Duodenal mucosa (tissue), 2 donors: ENCODE measurements around the gene PCOLCE2.
"Not testable (repeated sequence)": the region's sequence is repeated elsewhere in the genome, so short reads cannot be mapped to it uniquely, and the experiment has no call there.

ENCODE experiments used
- H3K27ac ChIP-seq: one replicate; pipeline ENCODE4 v1.7.0; 2013; ENCODE audit warnings: low read depth, low read length
- H3K27me3 ChIP-seq, 2 donors: one replicate each; pipeline ENCODE4 v1.7.0; 2013; ENCODE audit warnings: low read length in 2 of 2, control low read depth in 1 of 2; ENCODE audit not compliant: insufficient read depth in 2 of 2, control insufficient read depth in 1 of 2
- H3K36me3 ChIP-seq, 2 donors: one replicate each; pipeline ENCODE4 v1.7.0; 2013; ENCODE audit warnings: low read length in 2 of 2, control low read depth in 1 of 2; ENCODE audit not compliant: insufficient read depth in 2 of 2, control insufficient read depth in 1 of 2
- H3K4me1 ChIP-seq, 2 donors: one replicate each; pipeline ENCODE4 v1.7.0; 2013; ENCODE audit warnings: low read length in 2 of 2, control low read depth in 1 of 2; ENCODE audit not compliant: insufficient read depth in 2 of 2, control insufficient read depth in 1 of 2
- H3K4me3 ChIP-seq, 2 donors: one replicate each; pipeline ENCODE4 v1.7.0; 2013; ENCODE audit warnings: low read length in 2 of 2, low read depth in 1 of 2
- H3K9ac ChIP-seq, 2 donors: one replicate each; pipeline ENCODE4 v1.7.0; 2013; ENCODE audit warnings: low read length in 2 of 2, low read depth in 1 of 2
- H3K9me3 ChIP-seq, 2 donors: one replicate each; pipeline ENCODE4 v1.7.0; 2013; ENCODE audit warnings: low read length in 2 of 2, control low read depth in 1 of 2; ENCODE audit not compliant: control insufficient read depth in 1 of 2

PCOLCE2 gene

DNA sequence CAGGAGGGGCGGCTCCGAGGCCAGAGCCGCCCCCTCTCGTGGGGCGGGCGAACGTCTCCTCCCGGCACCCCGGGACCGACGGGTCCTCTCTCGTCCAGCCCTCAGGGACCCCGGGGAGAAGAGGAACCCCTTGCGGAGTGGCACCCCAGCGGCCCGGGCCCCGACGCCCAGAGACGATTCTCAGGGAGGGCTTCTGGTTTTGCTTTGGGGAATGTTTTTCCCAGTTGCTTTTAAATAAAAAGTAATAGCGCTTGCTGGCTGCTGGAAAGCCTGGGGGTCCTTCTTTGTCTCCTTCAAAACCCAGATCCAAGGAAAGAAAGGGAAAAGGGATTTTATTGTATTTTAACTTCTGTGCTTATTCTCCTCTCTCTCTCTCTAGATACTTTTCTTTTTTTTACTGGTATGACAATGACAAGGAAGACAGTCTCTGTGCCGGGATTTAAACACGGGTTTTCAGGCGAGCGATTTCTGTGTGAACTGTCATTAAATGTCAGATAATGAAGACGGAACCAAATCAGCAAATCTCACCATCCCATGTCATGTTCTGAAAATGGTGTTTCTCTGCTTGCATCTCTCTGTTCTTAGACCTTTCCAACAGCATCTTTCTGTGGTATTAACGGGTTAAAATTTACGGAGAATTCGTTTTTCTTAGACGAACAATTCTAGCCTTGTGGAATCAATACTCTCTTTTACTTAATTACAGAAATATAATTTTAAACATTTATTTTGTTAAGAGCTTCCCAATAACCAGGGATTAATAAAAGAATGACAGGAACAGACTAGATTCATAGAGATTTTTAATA lies 530 bp upstream of the PCOLCE2 start:
- no peaks in the 10 kb centered on the region for H3K36me3 ChIP-seq
- peaks cover 34 to 36% of the 10 kb centered on the region in 2 donors for H3K27me3 ChIP-seq
- no peak overlapping the region for H3K9ac ChIP-seq
- H3K27ac ChIP-seq: no peak overlapping the region
- peak overlapping the region; percentile 60 to 61 for H3K4me3 ChIP-seq
- H3K9me3 ChIP-seq: no peaks in the 10 kb centered on the region
- H3K4me1 ChIP-seq: peaks cover 0 to 8% of the 10 kb centered on the region in 2 donors

DNA sequence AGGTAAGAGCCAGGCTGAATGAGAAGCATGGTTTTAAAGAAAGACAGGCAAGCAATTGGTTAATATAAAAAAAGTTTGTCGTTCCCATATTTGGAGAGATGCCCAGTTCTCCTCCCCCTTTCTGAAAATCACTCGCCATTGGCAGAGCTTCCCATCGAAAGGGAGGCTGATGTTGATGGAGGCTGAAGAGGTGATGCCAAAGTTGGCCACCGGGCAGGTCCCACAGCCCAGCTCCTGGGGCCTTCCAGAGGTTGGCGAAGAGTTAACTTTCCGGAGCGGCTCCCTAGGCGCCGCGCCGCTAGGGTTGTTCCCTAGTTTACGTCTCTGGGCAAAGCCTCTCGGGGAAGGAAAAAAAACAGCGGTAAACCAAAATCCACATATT lies 793 bp downstream of the PCOLCE2 start:
- no peak overlapping the region for H3K27ac ChIP-seq
- no peak overlapping the region for H3K9ac ChIP-seq

GRCh38 chr3:142886940-142887339 lies 1.9 kb downstream of the PCOLCE2 start:
- Histone ChIP-seq H3K9me3 (no peaks in the 10 kb centered on the region), H3K36me3 (no peaks in the 10 kb centered on the region), H3K4me3 (no peak overlapping the region), H3K27me3 (peaks cover 33 to 34% of the 10 kb centered on the region in 2 donors), H3K27ac (no peak overlapping the region), H3K4me1 (peaks cover 0 to 8% of the 10 kb centered on the region in 2 donors), H3K9ac (no peak overlapping the region)

More for the DNA sequence above, 793 bp downstream of the PCOLCE2 start:
- H3K27me3 ChIP-seq: peaks cover 34% of the 10 kb centered on the region in 2 donors
- no peaks in the 10 kb centered on the region for H3K9me3 ChIP-seq
- H3K4me3 ChIP-seq: peak overlapping the region; percentile 60 to 61
- no peaks in the 10 kb centered on the region for H3K36me3 ChIP-seq
- peaks cover 0 to 8% of the 10 kb centered on the region in 2 donors for H3K4me1 ChIP-seq

- Histone ChIP-seq H3K9me3 (no peaks in the 10 kb centered on the region), H3K9ac (no peak overlapping the region), H3K27ac (no peak overlapping the region), H3K27me3 (peaks cover 29 to 34% of the 10 kb centered on the region in 2 donors), H3K4me1 (peaks cover 0 to 8% of the 10 kb centered on the region in 2 donors), H3K4me3 (no peak overlapping the region), H3K36me3 (no peaks in the 10 kb centered on the region)
These were observed 2.9 kb downstream of the PCOLCE2 start for GRCh38 chr3:142886021-142886420.

DNA sequence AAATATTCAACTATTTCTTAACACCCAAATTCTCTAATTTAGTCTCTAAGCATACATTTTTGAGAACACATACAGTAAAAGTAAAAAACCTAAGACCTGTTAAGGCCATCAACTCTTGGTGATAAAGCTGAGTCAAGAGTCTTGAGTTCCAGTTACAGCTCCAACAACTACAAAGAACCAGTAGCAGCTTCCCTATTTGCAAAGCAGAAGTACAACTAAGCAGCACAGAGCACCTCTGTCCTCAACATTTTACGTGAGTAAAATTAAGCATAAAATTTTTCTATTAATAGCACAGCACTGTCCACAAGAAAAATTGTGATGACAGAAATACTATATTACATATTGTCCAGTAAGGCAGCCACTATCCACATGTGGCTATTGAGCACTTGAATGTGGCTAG lies 4.4 kb downstream of the PCOLCE2 start:
- H3K27ac ChIP-seq: no peak overlapping the region
- no peaks in the 10 kb centered on the region for H3K36me3 ChIP-seq
- H3K27me3 ChIP-seq: peaks cover 19 to 25% of the 10 kb centered on the region in 2 donors
- H3K4me1 ChIP-seq: peaks cover 0 to 8% of the 10 kb centered on the region in 2 donors
- H3K4me3 ChIP-seq: no peak overlapping the region
- H3K9ac ChIP-seq: no peak overlapping the region
- no peaks in the 10 kb centered on the region for H3K9me3 ChIP-seq

- H3K9ac ChIP-seq, H3K4me3 ChIP-seq, H3K36me3 ChIP-seq, H3K27ac ChIP-seq, H3K9me3 ChIP-seq, H3K4me1 ChIP-seq: not testable (repeated sequence)
- peaks cover 9 to 17% of the 10 kb centered on the region in 2 donors for H3K27me3 ChIP-seq
These were observed 5.3 kb downstream of the PCOLCE2 start for GRCh38 chr3:142883534-142883933.

DNA sequence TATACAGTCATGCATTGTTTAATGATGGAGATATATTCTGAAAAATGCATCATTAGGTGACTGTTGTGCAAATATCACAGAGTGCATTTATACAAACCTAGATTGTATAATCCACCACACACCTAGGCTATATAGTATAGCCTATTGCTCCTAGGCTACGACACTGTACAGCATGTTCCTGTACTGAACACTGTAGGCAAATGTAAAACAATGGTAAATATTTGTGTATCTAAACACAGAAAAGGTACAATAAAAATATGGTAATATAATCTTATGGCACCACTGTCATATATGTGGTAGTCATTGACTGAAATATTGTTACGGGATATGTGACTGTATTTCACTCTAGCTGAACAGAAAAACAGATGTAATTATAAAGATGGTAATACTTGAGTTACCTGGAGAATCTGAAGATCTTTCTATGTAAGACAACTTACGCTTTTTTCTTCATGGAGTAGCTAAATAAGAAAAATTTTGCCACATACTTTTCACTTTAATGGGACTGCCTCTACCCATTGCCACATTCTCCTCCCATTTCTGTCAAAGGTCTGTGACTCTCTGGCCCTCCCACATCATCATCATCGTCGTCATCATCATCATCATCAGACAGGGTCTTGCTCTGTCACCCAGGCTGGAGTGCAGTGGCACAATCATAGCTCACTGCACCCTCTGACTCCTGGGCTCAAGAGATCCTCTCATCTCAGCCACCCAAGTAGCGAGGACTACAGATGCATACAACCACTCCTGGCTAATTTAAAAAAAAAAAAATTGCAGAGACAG lies 7.2 kb downstream of the PCOLCE2 start:
- no peaks in the 10 kb centered on the region for H3K9me3 ChIP-seq
- H3K4me1 ChIP-seq: no peaks in the 10 kb centered on the region
- no peak overlapping the region for H3K9ac ChIP-seq
- no peak overlapping the region for H3K4me3 ChIP-seq
- no peaks in the 10 kb centered on the region for H3K36me3 ChIP-seq
- no peak overlapping the region for H3K27ac ChIP-seq
- H3K27me3 ChIP-seq: peaks cover 0 to 4% of the 10 kb centered on the region in 2 donors

DNA sequence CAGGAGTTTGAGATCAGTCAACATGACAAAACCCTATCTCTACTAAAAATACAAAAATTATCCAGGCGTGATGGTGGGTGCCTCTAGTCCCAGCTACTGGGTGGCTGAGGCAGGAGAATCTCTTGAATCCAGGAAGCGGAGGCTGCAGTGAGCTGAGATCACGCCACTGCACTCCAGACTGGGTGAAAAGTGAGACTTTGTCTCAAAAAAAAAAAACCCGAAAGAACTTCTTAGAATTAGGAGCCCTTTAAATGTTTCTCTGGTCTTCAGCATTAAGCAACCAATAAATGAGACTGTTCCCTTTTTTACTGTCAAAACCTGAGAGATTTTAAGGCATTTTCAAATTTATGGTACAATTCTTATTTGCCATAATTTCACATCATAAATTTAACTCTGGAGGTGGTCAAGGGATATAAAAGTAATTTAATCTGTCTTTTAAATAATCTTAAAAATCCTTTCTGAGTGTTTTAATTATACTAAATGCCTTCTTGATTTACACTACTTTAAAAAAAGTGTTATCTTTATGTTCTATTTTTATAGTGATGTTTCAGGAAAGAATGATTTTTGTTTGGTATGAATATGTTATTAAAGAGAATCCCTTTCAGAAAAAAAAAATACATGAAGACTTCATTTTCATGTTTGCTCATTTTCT lies 10.1 kb downstream of the PCOLCE2 start:
- Histone ChIP-seq H3K27ac (no peak overlapping the region), H3K36me3 (no peaks in the 10 kb centered on the region), H3K9me3 (no peaks in the 10 kb centered on the region), H3K4me3 (no peak overlapping the region), H3K9ac (no peak overlapping the region), H3K4me1 (no peaks in the 10 kb centered on the region), H3K27me3 (no peaks in the 10 kb centered on the region)

- Histone ChIP-seq H3K27me3 (no peaks in the 10 kb centered on the region), H3K4me3 (no peak overlapping the region), H3K9me3 (no peaks in the 10 kb centered on the region)
These were observed 12.5 kb downstream of the PCOLCE2 start for GRCh38 chr3:142876417-142876816.

More at GRCh38 chr3:142876417-142876816, 12.5 kb downstream of the PCOLCE2 start:
- H3K4me1 ChIP-seq: no peaks in the 10 kb centered on the region
- no peak overlapping the region for H3K27ac ChIP-seq
- H3K9ac ChIP-seq: no peak overlapping the region
- no peaks in the 10 kb centered on the region for H3K36me3 ChIP-seq
